Suprapubic skin (tissue), 4 donors: ENCODE measurements around the gene NFIA. TPM values are rescaled to one million over a fixed set of nuclear protein-coding genes. Genes with fewer than 3 reads are reported as not detected.

Experiments
- DNase-seq, 2 donors: peaks; one replicate each; pipeline ENCODE4 v3.0.0-alpha.2; 2019; ENCODE audit warnings: low spot score in 2 of 2
- H3K27ac ChIP-seq: fragments of 200-600 bp; sonication (generic); one replicate; pipeline ENCODE4 v1.5.1; 2019
- H3K27me3 ChIP-seq: fragments of 200-600 bp; sonication (generic); one replicate; pipeline ENCODE4 v1.5.1; 2019
- H3K36me3 ChIP-seq: fragments of 200-600 bp; sonication (generic); one replicate; pipeline ENCODE4 v1.5.1; 2019
- H3K4me1 ChIP-seq: fragments of 200-600 bp; sonication (generic); one replicate; pipeline ENCODE4 v1.5.1; 2019
- H3K4me3 ChIP-seq: fragments of 200-600 bp; sonication (generic); one replicate; pipeline ENCODE4 v1.5.1; 2019; ENCODE audit warnings: mild to moderate bottlenecking
- H3K9me3 ChIP-seq: fragments of 200-600 bp; sonication (generic); one replicate; pipeline ENCODE4 v1.5.1; 2019
- CTCF ChIP-seq, 2 donors: fragments of 200-600 bp in 1 of 2; fragments of 450-650 bp in 1 of 2; sonication (generic) in 1 of 2; IDR thresholded peaks; one replicate each; pipeline ENCODE4 v1.5.1; 2016 to 2019; ENCODE audit warnings: antibody characterized with exemption in 2 of 2, mild to moderate bottlenecking in 1 of 2, moderate library complexity in 1 of 2
- EP300 ChIP-seq: sonication (generic); formaldehyde crosslinking; IDR thresholded peaks from one replicate; pipeline ENCODE4 v1.6.1; 2017; ENCODE audit warnings: antibody characterized with exemption
- POLR2A ChIP-seq, 2 donors: fragments of 450-650 bp; IDR thresholded peaks; one replicate each; pipeline ENCODE4 v1.6.1; 2017; ENCODE audit warnings: antibody characterized with exemption in 2 of 2, mild to moderate bottlenecking in 2 of 2, moderate library complexity in 2 of 2
- POLR2AphosphoS5 ChIP-seq, 3 donors: sonication (generic); formaldehyde crosslinking; IDR thresholded peaks; one replicate each; pipeline ENCODE4 v1.6.1; 2017; ENCODE audit warnings: antibody characterized with exemption in 3 of 3
- WGBS: methylation state at CpG from one replicate; pipeline ENCODE4 v1.1.5; 2018; 5-methylcytosine and 5-hydroxymethylcytosine counted together
- total RNA-seq, 4 donors: library from RNA; depleted of rRNA; stranded (reverse); fragments of >200 nt; gene quantifications; one replicate each; pipeline ENCODE4 v1.1.0, GENCODE V29; 2016

Gene NFIA
- total RNA-seq, 4 donors from 2014 or later = 30.1 to 54.2 (median 48.2) TPM

GRCh38 chr1:61313906-61314422, 231.6 kb downstream of the NFIA start:
- Histone ChIP-seq H3K9me3 (no peaks in the 10 kb centered on the region), H3K27me3 (no peaks in the 10 kb centered on the region), H3K4me1 (peaks cover 23% of the 10 kb centered on the region), H3K27ac (no peak overlapping the region), H3K36me3 (no peaks in the 10 kb centered on the region), H3K4me3 (no peak overlapping the region)
- DNase-seq = no peak
- no peak for TF ChIP-seq CTCF (IDR thresholded peaks at IDR 0.05)
- no peak for TF ChIP-seq EP300
- no peak for TF ChIP-seq POLR2A (IDR thresholded peaks at IDR 0.05)
- no peak for TF ChIP-seq POLR2AphosphoS5 (IDR thresholded peaks at IDR 0.05)
- WGBS = 81% methylated on average over 2 of the region's 2 CpGs

GRCh38 chr1:61315011-61315410, 232.7 kb downstream of the NFIA start:
- TF ChIP-seq POLR2AphosphoS5 (IDR thresholded peaks at IDR 0.05) = no peak
- TF ChIP-seq POLR2A (IDR thresholded peaks at IDR 0.05) = no peak
- TF ChIP-seq CTCF (IDR thresholded peaks at IDR 0.05) = no peak
- no peak for TF ChIP-seq EP300
- WGBS = 85% methylated on average over 4 of the region's 4 CpGs
- no peak for DNase-seq
- Histone ChIP-seq H3K9me3 (no peaks in the 10 kb centered on the region), H3K27me3 (no peaks in the 10 kb centered on the region), H3K27ac (no peak overlapping the region), H3K36me3 (no peaks in the 10 kb centered on the region), H3K4me1 (peaks cover 33% of the 10 kb centered on the region), H3K4me3 (no peak overlapping the region)

GRCh38 chr1:61316493-61316892, 234.1 kb downstream of the NFIA start:
- Histone ChIP-seq H3K9me3 (no peaks in the 10 kb centered on the region), H3K27ac (peak overlapping the region; percentile 6), H3K27me3 (no peaks in the 10 kb centered on the region), H3K4me1 (peaks cover 48% of the 10 kb centered on the region), H3K36me3 (no peaks in the 10 kb centered on the region), H3K4me3 (no peak overlapping the region)
- no peak for TF ChIP-seq POLR2A (IDR thresholded peaks at IDR 0.05)
- TF ChIP-seq CTCF (IDR thresholded peaks at IDR 0.05) = no peak
- TF ChIP-seq POLR2AphosphoS5 (IDR thresholded peaks at IDR 0.05) = no peak
- TF ChIP-seq EP300 = no peak
- 89% methylated on average over 7 of the region's 7 CpGs for WGBS
- no peak for DNase-seq

GRCh38 chr1:61318319-61319125, 236.2 kb downstream of the NFIA start:
- 38% methylated on average over 8 of the region's 8 CpGs for WGBS
- TF ChIP-seq POLR2AphosphoS5 (IDR thresholded peaks at IDR 0.05) = peak in 2 of 3 donors; percentile 31 to 67
- TF ChIP-seq POLR2A (IDR thresholded peaks at IDR 0.05) = peak in 1 of 2 donors; percentile 30
- TF ChIP-seq EP300 = no peak
- Histone ChIP-seq H3K36me3 (no peaks in the 10 kb centered on the region), H3K4me3 (peak overlapping the region; percentile 11), H3K4me1 (peaks cover 68% of the 10 kb centered on the region), H3K9me3 (no peaks in the 10 kb centered on the region), H3K27me3 (no peaks in the 10 kb centered on the region), H3K27ac (peak overlapping the region; percentile 74)
- peak in 1 of 2 donors; percentile 76 for DNase-seq

GRCh38 chr1:61320575-61320974, 238.2 kb downstream of the NFIA start:
- Histone ChIP-seq H3K4me1 (peaks cover 84% of the 10 kb centered on the region), H3K27me3 (no peaks in the 10 kb centered on the region), H3K27ac (no peak overlapping the region), H3K9me3 (no peaks in the 10 kb centered on the region), H3K4me3 (no peak overlapping the region), H3K36me3 (no peaks in the 10 kb centered on the region)
- DNase-seq = no peak
- WGBS = 79% methylated on average over 2 of the region's 2 CpGs
- no peak for TF ChIP-seq POLR2AphosphoS5 (IDR thresholded peaks at IDR 0.05)

- Histone ChIP-seq H3K4me1 (peaks cover 73% of the 10 kb centered on the region), H3K36me3 (no peaks in the 10 kb centered on the region), H3K27me3 (no peaks in the 10 kb centered on the region), H3K27ac (peak overlapping the region; percentile 38), H3K9me3 (no peaks in the 10 kb centered on the region), H3K4me3 (no peak overlapping the region)
- TF ChIP-seq EP300 (no peak), POLR2AphosphoS5 (IDR thresholded peaks at IDR 0.05) (no peak), POLR2A (IDR thresholded peaks at IDR 0.05) (no peak), CTCF (IDR thresholded peaks at IDR 0.05) (no peak)
- WGBS = 61% methylated on average over 7 of the region's 7 CpGs
- no peak for DNase-seq
Measured at GRCh38 chr1:61322008-61322744, 239.8 kb downstream of the NFIA start.
